8988T (cell line): ENCODE data around the gene SMIM11.
"Not testable (repeated sequence)": the region's sequence is repeated elsewhere in the genome, so short reads cannot be mapped to it uniquely, and the experiment has no call there.

Experiments
- DNase-seq: peaks from one replicate; pipeline ENCODE4 v3.0.0; 2011

The SMIM11 gene, protein sequence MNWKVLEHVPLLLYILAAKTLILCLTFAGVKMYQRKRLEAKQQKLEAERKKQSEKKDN

GRCh38 chr21:34374940-34375618, at the start of gene SMIM11:
Gene SMIM11, plus strand, starts transcription at chr21:34375507. Its CDS starts 3,998 bp downstream, at chr21:34379505.
- not testable (repeated sequence) for DNase-seq

GRCh38 chr21:34330055-34330454, 45.3 kb upstream of the SMIM11 start:
- no peak for DNase-seq

DNA sequence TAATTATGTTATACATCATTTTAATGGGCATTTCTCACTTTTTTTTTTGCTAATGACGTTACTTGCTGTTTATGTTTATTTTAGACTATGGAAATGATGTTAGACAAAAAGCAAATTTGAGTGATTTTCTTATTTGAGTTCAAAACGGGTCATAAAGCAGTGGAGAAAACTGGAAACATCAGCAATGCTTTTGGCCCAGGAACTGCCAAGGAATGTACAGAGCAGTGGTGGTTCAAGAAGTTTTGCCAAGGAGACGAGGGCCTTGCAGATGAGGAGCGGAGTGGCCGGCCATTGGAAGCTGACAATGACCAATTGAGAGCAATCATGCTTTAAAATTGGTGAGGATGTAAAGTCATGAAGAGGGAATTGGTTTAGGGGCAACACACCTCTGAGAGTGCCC, 43.6 kb upstream of the SMIM11 start:
- no peak for DNase-seq

DNA sequence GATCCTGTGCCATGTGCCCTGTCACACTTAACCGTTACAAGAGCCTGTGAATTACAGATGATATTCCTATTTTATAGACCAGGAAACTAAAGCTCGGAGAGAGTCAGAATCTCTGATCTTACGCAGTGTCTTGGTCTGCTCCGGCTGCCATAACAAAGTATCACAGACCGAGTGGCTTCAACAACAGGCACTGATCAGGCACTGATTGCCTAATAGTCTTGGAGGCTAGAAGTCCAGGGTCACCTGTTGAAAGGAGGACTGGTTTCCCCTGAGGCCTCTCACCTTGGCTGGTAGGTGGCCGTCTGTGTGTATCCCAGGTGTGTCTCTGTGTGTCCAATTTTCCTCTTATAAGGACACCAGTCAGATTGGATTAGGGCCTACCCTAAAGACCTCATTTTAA, 43.0 kb upstream of the SMIM11 start:
- DNase-seq, result no peak

DNA sequence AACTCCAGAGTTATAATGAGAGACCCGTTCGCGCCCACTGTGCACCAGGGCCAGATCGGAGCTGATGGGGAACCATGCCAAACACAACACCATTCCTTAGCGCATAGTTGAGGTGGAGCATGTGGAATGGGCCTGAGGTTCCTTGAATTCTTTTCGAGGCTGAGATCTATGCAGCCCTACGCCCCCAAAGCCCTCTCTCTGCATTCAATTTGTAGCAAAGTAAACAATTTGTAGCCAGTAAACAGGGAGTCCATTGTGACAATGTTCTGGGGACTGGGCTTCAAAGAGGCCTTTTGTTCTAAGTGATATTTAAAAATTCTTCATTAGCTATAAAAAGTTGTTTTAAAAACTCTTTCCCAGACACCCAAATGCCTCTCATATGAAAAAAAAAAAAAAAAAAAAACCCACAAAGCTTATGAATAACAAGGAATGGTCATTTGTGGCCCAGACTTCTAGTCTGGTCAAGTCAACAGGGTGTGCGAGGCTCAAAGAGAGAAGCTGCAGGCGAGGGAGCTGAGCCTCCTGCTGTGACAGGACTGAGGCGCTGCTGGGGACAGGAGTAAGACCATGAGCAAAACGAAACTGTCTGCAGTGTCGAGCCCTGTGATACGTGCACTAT, 42.1 kb upstream of the SMIM11 start:
- no peak for DNase-seq

DNA sequence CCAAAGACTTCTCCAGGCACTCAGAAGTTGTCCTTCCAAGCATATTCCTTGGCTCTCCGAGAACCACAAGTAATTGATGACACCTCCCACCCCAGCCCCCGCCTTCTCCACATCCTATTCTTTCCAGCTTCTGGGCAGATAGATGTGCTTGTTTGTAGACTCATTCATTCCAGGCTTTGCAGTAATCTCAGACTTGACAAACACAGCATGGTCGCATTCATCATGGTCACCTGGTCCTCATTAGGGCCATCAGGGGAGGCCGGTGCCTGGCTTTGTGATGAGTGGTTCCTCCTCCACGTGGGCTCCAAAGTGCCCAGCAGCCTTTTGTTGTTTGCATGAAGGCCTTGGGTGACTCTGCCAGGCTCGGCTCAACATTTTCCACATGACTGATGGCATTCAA, 40.0 kb upstream of the SMIM11 start:
- no peak for DNase-seq

- DNase-seq, result no peak
These were observed 39.1 kb upstream of the SMIM11 start for GRCh38 chr21:34336245-34336644.

DNA sequence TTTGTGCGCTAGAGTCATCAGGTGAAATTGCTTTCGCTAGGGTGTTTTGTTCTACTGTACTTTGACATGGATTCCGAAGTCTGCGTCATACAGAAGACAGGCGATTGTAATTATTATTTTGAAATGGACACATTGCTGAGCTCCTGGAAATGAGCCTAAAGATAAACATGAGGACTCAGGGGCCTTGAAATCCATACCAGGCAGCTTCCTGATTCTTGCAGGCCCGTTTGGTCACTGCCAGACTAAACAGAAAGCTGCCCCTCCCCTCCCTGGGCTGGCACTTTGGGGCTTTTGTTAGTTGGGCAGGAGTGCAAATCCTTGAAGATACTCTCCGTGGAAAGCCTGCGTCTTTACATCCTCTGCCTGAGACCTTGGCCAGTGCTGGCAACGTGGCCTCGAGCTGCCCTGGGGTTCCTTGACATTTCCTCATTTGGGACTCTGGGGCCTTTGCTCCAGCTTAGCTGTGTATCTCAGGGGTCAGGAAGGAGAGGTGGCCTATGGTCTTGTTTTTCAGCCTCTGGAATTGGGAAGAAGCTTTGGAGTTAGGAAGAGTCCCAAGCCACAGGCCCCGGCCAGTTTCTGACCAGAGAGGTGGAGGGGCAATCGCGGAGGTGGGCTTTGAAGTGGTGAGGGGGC, 38.4 kb upstream of the SMIM11 start:
- no peak for DNase-seq

- DNase-seq, result no peak
These were observed 37.6 kb upstream of the SMIM11 start for GRCh38 chr21:34337741-34338140.

GRCh38 chr21:34338226-34338625, 37.1 kb upstream of the SMIM11 start:
- no peak for DNase-seq

DNA sequence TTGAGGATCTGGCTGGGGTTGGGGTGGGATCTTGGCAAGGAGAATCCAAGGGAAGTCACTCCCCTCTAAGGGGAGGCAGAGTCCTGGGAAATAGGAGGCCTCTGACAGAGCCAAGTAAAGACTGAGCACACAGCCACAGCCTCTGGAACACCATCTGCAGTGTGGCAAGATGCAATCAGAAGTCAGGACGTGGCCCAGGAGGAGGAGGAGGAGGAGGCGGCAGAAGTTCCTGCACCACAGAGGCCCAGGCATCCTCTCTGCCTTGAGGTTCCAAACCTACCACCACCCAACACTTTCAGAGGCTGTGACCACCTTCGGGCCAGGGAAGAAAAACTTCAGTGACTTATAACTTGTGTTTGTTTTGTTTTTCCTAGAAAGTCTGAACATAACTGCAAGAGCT, 35.2 kb upstream of the SMIM11 start:
- no peak for DNase-seq

- no peak for DNase-seq
These were observed 32.8 kb upstream of the SMIM11 start for GRCh38 chr21:34342476-34342875.

GRCh38 chr21:34343347-34343746, 32.0 kb upstream of the SMIM11 start:
- no peak for DNase-seq

- DNase-seq, result no peak
These were observed 31.4 kb upstream of the SMIM11 start for GRCh38 chr21:34343838-34344381.

GRCh38 chr21:34344584-34344983, 30.7 kb upstream of the SMIM11 start:
- DNase-seq, result no peak

- DNase-seq, result no peak
These were observed 30.0 kb upstream of the SMIM11 start for GRCh38 chr21:34345091-34345871.

DNA sequence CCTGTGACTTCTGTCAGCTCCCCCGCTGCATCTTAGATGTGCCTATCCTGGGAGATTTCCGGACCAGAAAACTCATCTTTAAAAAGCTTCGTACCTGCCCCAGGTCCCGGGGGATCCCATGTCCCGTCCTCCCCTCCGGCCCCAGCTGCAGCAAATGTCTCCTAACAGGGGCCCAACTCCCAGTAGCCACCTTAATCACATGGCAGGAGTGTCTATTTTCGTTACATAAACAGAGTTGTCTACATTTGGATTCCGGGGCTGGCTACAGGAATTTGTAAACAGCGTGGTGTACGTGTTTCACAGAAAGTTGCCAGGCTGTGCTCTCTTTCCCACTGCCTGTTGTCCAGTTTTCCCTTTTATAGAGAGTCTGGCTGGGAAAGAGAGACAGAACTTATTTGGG, 29.4 kb upstream of the SMIM11 start:
- no peak for DNase-seq

- DNase-seq, result no peak
These were observed 26.3 kb upstream of the SMIM11 start for GRCh38 chr21:34348890-34349519.

DNA sequence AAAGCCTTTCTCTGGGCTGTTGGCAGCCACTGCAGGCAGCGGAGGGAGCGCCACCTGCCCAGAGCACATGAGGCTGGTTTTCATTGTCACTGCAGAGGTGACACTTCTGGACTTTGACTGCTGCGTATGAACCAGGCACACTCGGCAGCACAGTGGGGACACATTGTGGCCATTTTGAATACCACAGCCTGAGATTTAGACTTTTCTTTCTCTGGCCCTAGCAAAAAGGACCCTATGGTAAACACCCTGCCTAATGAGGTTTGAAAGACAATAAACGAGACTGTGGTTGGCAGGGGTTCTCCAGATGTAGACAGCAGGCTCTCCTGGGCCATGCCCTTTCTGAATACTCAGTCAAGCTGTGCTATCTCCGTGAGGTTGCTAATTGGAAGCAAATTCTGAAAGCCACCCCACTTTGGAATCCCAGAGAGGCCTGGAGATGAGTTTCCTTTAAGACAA, 23.5 kb upstream of the SMIM11 start:
- peak; percentile 43 for DNase-seq

DNA sequence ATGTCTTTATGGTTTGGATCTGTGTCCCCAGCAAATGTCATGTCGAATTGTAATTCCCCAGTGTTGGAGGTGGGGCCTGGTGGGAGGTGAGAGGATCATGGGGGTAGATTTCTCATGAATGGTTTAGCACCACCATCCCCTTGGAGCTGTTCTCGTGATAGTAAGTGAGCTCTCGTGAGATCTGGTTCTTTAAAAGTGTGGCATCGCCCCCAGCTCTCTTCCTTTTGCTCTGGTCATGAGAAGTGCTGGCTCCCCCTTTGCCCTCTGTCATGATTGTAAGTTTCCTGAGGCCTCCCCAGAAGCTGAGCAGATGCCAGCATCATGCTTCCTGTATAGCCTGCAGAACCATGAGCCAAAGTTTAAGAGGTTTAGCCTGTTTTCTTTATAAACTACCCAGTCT, 22.8 kb upstream of the SMIM11 start:
- no peak for DNase-seq

GRCh38 chr21:34353182-34353581, 22.1 kb upstream of the SMIM11 start:
- no peak for DNase-seq

GRCh38 chr21:34354836-34355235, 20.5 kb upstream of the SMIM11 start:
- DNase-seq, result no peak

DNA sequence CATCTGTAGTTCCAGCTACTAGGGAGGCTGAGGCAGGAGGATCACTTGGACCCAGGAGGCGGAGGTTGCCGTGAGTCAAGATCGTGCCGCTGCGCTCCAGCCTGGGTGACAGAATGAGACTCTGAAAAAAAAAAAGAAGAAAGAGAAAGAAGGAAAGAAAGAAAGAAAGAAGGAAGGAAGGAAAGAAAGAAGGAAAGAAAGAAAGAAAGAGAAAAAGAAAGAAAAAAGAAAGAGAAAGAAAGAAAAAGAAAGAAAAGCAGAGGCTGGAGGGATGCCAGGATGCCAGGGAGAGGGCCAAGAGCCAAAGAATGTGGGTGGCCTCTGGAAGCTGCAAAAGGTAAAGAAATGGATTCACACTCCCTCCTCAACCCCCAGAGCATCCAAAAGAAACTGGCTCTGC, 19.7 kb upstream of the SMIM11 start:
- DNase-seq, result no peak
